HG03196 (cell line): ENCODE results near the gene NPHS2.
A peak's percentile ranks its signal among the peaks of the same experiment; 100 is the strongest.

Source experiments
- ATAC-seq: cut with Tn5 transposase; IDR thresholded peaks from one replicate; pipeline ENCODE4 v1.9.1; 2021; ENCODE audit not compliant: unreplicated experiment

The NPHS2 gene

DNA sequence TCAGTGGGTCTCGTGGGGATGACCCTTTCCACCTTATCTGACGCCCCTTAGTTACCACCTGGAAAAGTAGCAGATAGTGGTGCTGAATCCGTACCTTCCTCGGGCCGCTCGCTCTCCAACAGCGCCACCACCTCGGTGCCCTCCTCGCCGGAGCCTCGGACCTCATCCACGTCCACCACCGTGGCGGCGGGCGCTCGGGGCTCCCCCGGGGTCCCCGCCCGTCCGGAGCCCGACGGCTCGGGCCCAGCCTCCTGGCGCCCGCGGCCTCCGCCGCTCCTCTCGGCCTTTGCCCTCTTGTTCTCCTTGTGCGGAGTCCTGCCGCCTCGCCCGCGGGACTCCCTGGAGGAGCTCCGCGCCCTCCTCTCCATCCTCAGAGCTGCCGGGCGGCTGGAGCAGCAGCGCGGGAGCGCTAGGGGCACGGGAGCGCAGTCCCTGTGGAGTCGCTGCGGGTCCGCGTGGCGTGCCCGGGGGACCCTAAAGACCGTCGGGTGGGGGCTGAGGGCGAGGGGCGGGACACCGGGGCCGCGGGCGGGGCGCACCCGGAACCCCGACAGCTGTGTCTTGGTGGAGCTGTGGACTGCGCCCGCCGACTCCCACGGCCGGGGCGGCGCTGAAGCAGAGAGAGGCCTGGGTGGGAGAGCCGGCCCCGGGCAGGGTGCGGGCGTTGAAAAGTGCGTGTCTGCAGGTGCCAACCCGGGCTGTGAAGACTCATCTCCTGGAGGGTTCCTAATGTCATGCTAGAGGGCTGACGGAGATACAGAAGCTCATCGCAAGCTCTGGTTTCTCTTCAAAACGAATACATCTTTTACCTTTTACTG is at the start of gene NPHS2:
TSS of gene NPHS2 (minus strand) at position 452 of the 818 bp plus-strand sequence. CDS start at position 368, 84 bp downstream.
- no peak for ATAC-seq

DNA sequence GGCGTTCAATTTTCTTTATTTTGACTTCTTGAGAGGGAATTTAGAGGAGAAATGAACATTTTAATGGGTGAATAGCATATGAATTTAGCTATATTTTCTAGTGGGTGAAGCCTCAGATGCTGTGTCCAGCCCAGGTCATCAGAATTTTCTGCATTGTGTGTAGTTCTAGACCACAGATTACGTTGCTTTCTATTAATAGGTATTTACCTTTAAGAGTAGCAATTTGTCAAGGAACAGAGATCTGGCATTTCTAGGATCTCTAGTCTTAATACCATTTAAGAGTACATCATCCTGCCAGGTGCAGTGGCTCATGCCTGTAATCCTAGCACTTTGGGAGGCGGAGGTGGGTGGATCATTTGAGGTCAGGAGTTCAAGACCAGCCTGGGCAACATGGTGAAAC is 36.6 kb upstream of the NPHS2 start:
- ATAC-seq: no peak

DNA sequence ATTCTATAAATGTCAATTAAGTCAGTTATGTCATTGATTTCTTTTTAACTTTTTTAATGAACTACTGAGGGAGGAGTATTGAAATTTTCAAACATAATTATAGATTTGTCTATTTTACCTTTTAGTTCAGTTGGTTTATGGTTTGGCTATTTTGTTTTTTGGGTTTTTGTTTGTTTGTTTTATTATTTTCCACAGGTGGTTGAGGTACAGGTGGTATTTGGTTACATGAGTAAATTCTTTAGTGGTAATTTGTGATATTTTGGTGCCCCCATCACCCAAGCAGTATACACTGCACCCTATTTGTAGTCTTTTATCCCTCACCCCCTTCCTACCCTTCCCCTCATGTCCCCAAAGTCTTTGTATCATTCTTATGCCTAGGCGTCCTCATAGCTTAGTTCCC is 25.3 kb upstream of the NPHS2 start:
- no peak for ATAC-seq

DNA sequence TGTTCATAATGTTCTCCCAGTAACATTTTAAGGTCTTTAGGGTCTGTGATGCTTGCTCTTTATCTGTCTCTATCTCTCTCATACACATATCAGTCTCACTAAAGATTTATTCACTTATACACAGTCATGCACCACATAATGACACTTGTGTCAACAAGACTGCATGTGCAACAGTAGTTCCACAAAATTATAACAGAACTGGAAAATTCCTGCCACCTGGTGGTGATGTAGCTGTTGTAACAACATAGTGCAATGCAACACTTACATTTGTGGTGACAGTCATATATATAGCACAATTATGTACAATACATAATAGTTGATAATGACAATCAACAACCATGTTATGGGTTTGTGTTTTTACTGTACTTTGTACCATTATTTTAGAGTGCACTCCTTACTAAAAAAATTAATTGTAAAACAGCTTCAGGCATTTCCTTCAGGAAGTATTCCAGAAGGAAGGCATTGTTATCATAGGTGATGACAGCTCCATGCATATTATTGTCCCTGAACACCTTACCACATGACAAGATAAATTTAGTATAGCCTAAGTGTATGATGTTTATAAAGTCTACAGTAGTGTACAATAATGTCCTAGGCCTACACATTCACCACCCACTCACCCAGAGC is 24.0 kb upstream of the NPHS2 start:
- ATAC-seq: no peak

DNA sequence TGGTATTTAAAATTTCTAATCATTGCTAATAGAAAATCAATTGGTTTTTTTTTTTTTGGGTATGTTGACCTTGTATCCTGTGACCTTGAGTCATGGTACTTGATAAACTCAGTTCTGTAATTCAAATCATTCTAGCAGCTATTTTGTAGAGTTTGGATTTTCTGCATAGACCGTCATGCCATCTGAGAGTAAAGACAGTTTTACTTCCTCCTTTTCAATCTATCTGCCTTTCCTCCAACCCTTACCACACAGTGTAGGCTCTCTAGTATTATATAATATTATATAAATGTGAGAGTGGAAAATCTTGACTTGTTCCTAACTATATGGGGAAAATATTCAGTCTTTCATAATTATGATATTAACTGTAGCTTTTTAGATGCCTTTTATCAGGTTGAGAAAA is 22.9 kb upstream of the NPHS2 start:
- ATAC-seq: no peak

DNA sequence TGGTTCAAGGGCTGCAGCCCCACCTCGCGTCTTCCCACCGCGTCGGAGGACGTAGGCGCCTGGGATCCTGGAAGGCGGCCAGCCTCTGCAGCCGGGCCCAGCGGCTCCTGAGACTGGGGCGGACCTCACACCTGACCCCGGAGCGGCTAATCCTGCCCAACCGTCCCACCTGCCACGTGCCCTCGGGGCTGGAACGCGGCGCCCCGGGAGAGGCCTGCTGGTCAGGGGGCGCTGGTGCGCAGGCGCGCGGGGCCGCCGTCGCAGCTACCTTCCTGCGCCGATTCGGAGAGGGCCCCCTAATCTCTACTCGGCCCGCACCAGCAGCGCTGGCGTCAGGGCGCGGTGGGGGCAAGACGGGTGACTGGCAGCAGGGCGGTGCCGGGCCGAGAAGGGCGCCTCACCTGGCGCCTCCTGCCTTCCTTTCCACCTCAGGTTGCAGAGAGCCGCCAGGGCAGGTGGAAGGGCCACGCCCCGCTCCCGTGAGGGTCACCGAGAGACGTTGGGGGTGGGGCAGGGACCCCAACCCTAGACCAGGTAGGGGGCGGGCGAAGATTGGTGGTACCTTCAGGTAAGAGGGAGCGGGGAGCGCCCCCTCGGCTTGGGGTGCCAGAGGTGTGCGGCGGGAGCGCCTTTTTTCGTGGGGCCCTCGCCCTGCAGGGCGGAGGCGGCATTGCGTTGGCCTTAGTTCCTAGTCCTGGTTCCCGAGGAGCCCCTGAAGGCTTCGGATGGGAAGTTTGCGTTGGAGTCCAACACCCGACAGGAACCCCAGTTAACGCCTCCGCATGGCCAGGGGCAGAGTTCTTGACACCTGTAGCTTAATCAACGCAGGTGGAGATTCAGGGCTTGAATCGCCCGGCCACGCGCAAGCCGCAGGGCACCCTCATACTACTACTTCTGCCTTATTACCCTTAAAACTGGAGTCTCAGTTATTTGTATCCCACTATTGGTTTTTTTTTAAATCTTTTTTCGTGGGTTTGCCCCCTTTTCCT is 16.1 kb upstream of the NPHS2 start, which contains the start of gene TDRD5:
TSS of gene TDRD5 (plus strand) at position 241 of the 989 bp plus-strand sequence. CDS start 784 bp downstream, outside the sequence.
- ATAC-seq: no peak

DNA sequence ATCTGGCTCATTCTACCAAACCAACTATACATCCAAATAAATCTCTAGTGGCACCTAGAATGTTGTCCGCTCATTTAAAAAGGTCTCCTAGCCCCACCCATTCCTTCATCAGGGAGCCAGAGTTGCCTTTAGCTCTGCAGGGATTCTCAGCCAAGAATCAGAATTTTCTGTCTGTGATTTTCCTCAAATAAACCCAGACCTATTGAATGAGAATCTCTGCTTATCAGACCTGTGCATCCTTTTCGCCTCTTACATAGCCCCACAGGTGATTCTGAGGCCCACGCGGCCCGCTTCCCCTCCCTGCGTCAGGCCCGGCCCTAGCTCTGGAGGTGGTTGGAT is 15.5 kb upstream of the NPHS2 start:
- ATAC-seq: no peak

DNA sequence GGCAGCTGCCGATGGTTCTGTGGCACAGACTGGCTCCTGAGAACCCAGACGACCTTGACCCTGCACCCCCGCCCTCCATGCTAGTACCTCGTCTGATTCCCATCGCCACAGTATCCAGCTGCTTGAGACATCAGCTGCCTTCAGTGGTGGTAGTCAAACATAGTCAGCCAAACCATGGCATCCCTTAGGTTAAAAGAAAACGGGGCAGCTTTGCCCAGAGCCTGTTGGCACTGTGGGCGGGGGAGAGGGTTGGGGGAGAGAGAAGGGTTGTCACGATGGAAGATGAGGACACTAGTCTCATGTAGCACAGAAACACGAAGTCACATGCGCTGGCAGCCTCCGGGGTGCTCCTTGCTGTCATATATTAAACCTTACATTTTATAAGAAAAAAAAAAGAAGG is 14.9 kb upstream of the NPHS2 start:
- ATAC-seq: no peak

DNA sequence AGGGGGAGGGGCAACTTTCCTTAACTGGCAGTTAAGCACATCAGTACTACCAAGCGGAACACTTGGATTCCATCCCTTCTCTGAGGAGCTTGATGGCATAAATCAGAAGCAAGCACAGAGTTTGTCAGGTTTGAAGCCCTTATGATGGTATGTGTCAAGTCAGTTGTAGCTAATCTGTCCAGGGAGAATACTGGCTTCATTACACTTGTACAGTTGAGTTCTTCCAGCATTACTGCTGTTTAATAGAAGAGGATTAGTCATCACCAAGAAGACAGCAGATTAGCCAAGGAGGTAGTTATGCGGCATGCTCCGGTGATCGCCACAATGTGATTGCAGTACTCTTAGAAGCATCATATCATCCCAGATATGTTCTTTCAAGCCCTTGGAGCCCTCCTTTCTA is 13.8 kb upstream of the NPHS2 start:
- no peak for ATAC-seq

DNA sequence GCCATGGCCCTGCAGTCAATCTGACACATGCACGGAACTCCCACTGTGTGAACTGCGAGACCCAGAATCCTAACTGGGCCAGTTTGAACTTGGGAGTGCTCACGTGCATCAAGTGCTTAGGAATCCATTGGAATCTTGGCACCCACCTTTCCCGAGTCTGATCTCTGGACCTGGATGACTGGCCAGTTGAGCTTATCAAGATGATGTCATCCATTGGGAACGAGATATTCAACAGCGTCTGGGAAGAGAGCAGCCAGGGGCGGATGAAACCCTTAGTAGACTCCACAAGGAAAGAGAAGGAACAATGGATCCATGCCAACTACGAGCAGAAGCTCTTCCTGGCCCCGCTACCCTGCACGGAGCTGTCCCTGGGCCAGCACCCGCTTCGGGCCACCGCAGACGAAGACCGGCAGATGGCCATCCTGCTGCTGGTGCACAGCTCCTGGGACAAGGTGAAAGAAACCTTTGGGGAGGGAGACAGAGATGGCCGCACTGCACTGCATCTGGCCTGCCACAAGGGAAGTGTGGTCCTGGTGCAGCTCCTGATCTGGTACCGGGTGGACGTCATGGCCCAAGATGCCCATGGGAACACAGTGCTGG is 12.8 kb upstream of the NPHS2 start:
- ATAC-seq: no peak

DNA sequence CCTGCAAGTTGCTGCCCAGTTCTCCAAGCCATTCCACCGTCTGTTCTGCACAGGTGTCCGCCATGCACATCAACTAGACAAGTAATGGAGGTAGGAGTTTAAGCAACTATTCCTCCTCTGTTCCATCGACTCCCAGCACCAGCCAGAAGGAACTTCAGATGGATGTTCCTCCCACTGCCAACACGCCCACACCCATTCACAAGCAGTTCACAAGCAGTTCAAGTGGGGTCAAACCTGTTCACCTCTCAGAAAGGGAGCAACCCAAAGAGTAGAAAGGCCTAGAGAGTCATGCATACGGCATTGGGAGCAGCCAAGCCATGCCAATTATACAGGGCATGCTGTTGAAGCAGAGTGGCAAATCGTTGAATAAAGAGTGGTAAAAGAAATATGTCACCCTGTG is 11.6 kb upstream of the NPHS2 start:
- no peak for ATAC-seq

DNA sequence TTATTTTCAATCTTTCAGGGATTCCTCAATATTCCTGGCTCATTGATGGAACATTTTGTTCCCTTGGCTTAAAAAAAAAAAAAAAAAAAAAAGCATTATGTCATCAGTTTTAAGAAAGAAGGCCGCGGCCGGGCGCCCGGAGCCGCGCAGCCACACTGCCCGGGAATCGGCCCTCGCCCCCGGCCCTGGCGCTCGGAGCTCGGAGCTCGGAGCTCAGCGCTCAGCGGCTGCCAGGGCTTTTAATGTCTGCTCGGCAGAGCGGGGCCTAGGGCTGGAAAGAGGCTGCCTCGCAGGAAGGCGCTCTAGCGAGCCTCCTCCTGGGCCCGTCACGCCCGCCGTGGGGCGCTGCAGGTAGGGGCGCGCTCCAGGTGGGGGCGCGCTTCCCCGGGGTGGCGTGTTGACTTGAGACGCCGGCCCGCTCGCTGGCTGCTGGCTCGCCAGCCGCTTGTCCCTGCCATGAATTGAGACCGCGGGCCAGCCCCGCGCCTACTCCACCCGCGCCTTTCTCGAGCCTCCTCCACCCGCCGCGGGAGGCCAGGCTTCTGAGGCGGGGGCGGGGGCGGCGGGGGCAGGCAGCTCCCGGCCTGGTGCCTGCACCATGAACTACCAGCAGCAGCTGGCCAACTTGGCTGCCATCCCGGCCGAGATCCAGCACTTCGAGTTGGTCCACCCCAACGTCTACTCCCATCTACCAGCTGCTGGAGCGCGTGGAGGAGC is 10.5 kb upstream of the NPHS2 start:
- no peak for ATAC-seq

DNA sequence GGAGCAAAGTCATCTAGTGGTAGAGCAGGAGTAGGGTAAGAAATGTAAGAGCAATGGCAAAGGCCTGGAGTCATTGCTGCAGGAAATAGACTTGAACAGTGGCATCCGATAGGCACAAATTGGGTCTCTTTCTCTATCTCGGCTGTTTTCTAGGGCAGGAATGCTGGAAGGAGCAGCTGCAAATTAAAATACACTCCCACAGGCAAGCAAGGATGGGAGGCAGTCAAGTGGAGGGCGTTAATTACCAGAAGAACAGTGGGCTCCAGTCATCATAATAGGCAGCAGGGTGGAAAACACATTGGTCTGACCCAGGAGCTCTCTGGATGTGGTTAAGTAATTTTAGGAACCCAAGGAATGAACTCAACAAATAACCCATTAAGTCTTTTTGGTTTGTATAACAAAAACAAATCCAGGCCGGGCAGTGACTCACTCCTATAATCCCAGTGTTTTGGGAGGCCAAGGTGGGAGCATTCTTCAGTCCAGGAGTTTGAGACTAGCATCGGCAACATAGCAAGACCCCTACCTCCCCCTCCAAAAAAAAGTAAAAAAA is 8.1 kb upstream of the NPHS2 start:
- no peak for ATAC-seq

DNA sequence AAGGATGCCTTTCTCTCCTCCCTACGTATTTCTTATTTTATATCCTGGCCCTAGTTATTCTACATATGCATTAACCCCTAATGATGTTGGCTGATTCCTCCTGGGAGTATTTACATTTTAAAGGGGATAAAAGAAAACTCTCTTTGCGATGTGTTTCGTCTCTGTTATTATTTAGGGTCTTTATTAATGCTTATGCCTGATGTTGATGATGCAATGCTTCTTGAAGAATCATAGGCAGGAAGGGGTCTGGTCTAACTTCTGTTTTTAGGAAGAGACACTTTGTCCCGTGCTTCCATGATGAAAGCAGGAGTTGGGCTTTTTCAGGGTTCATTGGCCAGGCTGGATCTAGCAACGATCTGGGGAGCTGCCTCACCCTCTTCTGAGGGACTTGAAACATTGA is 761 bp upstream of the NPHS2 start:
- no peak for ATAC-seq

DNA sequence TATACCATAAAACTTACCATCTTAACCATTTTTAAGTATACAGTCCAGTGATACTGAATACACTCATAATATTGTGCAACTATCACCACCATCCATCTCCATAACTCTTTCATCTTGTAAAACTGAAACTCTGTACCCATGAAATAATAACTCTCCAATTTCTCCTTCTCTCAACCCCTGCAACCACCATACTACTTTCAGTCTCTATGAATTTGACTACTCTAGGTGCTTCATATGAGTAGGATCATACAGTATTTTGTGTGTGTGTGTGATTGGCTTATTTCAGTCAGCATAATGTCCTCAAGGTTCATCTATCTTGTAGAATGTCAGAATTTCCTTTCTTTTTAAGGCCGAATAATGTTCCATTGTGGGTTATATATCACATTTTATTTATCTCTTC is 17.7 kb downstream of the NPHS2 start:
- no peak for ATAC-seq

DNA sequence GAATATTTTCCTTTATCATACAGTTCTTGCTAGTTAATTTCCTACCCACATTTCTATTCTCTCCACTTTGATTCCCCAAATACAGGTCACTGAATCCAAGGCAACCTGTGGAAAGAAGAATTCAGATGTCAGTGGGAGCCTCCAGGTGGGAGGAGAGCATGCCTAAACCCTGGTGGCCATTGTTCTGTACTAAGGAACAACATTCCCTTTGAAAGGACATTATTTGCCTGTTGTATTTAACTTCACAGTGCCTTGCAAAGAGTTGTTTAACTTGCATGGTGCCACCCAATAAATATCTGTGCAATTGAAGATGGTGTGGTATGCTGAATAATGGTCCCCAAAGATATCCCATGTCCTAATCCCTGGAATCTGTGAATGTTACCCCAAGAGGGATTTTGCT is 21.3 kb downstream of the NPHS2 start:
- no peak for ATAC-seq

DNA sequence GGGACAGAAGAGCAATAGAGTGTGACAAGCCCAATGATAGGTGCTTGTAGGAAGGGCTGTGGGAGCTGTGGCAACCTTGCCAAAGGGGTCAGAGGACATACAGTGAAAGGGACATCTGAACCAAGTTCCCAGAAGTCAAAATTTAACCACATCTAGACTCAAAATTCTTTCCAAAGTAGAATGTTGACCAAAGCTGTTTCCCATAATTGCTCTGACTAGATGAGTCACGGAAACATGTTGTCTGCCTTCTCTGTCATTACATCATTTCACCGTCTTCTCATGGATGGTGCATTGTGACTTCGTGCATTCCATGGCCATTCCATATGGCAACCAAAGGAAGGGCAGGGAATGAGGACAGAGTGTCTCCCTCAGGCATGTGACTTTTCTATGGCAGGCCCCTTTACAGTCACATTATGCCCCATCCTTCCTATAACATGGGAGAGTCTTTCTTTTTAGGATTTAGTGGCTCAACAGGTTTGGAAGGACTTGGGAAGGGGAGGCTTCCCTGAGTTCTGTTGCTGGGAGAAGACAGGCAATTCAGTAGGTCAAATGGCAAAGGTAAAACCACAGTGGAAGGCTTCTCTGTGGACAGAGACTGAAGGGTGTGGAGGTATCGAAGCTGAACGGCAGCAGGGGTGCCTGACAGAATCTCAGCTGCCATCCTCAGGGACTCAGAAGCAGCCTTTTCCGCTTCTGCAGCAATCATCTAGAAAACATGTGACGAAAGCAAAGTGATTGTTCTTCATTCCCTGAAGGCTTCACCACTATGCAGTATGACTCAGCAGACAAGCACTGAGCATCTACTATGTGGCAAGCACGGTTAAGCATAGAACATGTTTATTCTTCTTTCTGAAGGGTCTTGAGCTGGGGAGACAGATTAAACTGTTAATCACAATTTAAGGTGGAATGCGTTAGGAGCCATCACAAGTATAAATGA is 24.7 kb downstream of the NPHS2 start:
- ATAC-seq: peak; percentile 65

DNA sequence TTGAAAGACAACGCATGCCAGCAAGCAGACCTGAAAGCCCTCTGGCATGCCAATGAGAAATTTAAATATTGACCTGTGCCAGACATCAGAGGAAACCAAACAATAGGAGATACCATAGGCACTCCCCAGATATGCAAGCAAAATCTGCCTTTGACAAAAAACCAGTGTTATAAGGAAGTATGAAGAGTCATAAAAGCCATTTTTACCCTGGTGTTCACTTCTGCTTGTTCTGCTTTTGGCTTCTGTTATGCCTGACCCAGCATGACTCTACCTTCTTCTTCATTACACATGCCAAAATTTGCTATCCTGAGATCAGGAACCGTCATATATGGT is 26.4 kb downstream of the NPHS2 start:
- ATAC-seq: no peak

DNA sequence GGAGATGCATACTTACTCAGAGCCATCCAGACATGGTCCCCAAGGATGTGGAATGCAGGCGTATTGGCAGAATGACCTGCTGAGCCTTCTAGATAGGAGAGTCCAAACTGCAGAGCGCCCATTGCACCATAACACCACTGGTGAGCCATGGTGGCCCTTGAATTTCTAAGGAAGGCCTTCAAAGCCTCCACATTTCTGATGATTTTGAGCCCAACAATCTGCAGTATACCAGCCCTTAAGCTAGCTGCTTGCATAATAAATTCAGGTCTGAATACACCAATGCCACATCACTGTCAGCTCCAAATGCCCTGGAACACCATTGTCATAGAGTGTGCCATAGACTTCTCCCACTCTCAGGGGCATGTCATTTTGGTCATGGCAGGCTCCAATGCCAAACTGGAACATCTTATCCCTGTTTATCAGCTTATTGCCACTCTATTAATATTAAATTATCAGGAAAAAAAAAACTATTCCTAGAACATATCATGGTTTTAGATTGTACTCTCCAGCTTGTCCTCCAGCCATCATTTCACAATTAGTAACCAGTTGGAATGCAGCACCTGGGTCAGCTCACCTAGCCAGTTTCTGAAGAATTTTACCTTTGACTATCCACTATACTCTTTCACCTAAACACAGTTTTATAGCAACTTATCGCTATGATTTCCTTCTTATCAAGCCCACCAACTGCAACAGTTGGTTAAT is 26.9 kb downstream of the NPHS2 start:
- ATAC-seq: no peak
